ENCODE results near the gene FGF23. TPM values are rescaled to one million over a fixed set of nuclear protein-coding genes. Genes with fewer than 3 reads are reported as not detected.

FGF23 gene
- total and polyA plus RNA-seq, 2 donors (not counting 1 experiment from before 2014, with no cell fraction given), result not detected

DNA sequence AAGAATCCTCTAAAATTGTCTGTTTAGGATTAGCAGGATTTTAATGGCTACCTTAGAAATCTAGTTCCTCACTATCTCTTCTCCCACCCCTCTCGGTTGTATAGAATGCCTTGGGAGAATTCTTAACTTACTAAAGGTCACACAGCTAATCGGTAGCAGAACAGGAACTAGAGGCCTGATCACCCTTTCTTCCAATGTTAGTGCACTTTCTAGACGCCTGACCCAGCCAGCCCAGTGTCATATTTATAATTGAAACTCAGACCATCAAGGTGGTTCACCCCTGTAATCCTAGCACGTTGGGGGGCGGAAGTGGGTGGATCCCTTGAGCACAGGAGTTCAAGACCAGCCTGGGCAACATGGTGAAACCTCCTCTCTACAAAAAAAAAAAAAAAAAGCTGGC lies 56.8 kb downstream of the FGF23 start:
- Histone ChIP-seq H3K4me3 (replicated peaks in 1 of 4; ENCODE audit: control extremely low read depth in 1 of 4, insufficient read depth in 1 of 4, low read depth in 3 of 4, low read length in 4 of 4) (peak overlapping the region in 2 of 4 experiments; percentile 93 to 99), H3K27ac (ENCODE audit: insufficient read depth, low read length) (no peak overlapping the region), H3K27me3 (ENCODE audit: control insufficient read depth, insufficient read depth, low read length) (no peaks in the 10 kb centered on the region), H3K4me2 (ENCODE audit: extremely low read depth, insufficient read depth, low read length) (no peak overlapping the region), H3K9ac (ENCODE audit: insufficient read depth, low read length) (no peak overlapping the region), H3K9me3 (ENCODE audit: control insufficient read depth, insufficient read depth, low read depth, low read length) (no peaks in the 10 kb centered on the region), H2AFZ (ENCODE audit: low read length) (no peak overlapping the region), H3K36me3 (ENCODE audit: control insufficient read depth, insufficient read depth, low read length) (peaks cover 2% of the 10 kb centered on the region), H3K79me2 (ENCODE audit: control insufficient read depth, insufficient read depth, low read length) (peaks cover 27% of the 10 kb centered on the region), H4K20me1 (ENCODE audit: control insufficient read depth, extremely low read depth, insufficient read depth, low read length) (no peaks in the 10 kb centered on the region), H3K4me1 (ENCODE audit: control insufficient read depth, extremely low read depth, insufficient read depth, low read length) (no peaks in the 10 kb centered on the region)
- TF ChIP-seq EZH2 (IDR thresholded peaks at IDR 0.05; ENCODE audit: low read length, missing control alignments), result no peak
- no peak for TF ChIP-seq CTCF (conservative IDR thresholded peaks at IDR 0.05 in 1 of 2, IDR thresholded peaks at IDR 0.05 in 1 of 2; ENCODE audit: low read depth in 1 of 2, low read length in 2 of 2)
- no peak for DNase-seq (ENCODE audit: low read depth in 2 of 2)

DNA sequence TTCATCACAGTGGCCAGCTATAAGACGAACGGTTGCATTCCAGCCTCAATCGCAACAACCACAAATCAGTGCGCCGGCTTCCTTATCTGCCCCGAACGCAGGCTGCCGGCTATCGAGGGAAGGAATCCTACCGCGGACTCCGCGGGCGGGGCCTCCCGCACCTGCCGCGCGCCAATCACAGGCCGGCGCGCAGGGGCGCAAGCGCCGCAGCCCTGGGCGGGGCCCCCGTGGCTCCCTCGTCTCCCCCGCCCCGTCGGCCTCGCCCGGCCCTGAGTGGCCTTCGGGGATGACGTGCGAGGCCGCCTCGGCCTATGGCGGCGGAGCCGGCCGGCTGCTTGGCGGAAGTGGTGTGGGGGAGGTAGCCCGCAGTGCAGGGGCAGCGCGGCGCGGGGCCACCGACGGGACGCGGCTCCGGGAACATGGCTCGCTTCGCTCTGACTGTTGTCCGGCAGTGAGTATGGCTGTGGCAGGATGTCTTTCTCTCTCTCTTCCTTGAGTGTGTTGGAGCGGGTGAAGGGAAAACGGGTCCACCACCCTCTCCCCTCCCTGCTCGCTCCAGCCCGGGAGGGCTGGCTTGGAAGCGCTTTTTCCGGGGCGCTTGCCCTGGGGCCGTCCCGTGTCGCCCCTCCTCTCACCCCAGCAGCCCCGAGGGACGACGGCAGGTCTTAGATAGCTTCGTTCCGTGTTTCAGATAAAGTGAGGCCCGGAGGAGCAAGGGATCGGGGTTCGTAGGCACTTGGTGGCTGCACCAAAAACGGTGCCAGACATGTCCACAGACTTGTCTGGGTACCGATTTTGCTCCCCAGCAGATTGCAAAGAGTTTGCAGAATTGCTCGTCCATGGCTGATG lies 58.4 kb downstream of the FGF23 start, which contains the start of gene TIGAR:
TIGAR (plus strand) TSS at position 361 of the 849 bp plus-strand sequence; CDS start at position 420, 59 bp downstream.
- H3K4me3 ChIP-seq (replicated peaks in 1 of 4; ENCODE audit: control extremely low read depth in 1 of 4, insufficient read depth in 1 of 4, low read depth in 3 of 4, low read length in 4 of 4), result peak within 1 kb of the TSS; percentile 73 to 99 (median 94)
- peak within 1 kb of the TSS; percentile 100 for H2AFZ ChIP-seq (ENCODE audit: low read length)
- H4K20me1 ChIP-seq (ENCODE audit: control insufficient read depth, extremely low read depth, insufficient read depth, low read length), result no peaks in the 10 kb centered on the region
- no peaks in the 10 kb centered on the region for H3K27me3 ChIP-seq (ENCODE audit: control insufficient read depth, insufficient read depth, low read length)
- H3K4me2 ChIP-seq (ENCODE audit: extremely low read depth, insufficient read depth, low read length), result peak within 1 kb of the TSS; percentile 97
- H3K4me1 ChIP-seq (ENCODE audit: control insufficient read depth, extremely low read depth, insufficient read depth, low read length), result no peaks in the 10 kb centered on the region
- H3K79me2 ChIP-seq (ENCODE audit: control insufficient read depth, insufficient read depth, low read length), result peaks cover 23% of the 10 kb centered on the region
- H3K9me3 ChIP-seq (ENCODE audit: control insufficient read depth, insufficient read depth, low read depth, low read length), result no peaks in the 10 kb centered on the region
- H3K27ac ChIP-seq (ENCODE audit: insufficient read depth, low read length), result peak within 1 kb of the TSS; percentile 94
- TF ChIP-seq EZH2 (IDR thresholded peaks at IDR 0.05; ENCODE audit: low read length, missing control alignments) (no peak), CTCF (conservative IDR thresholded peaks at IDR 0.05 in 1 of 2, IDR thresholded peaks at IDR 0.05 in 1 of 2; ENCODE audit: low read depth in 1 of 2, low read length in 2 of 2) (no peak)
- peak; percentile 89 to 93 for DNase-seq (ENCODE audit: low read depth in 2 of 2)
- peaks cover 2% of the 10 kb centered on the region for H3K36me3 ChIP-seq (ENCODE audit: control insufficient read depth, insufficient read depth, low read length)
- peak within 1 kb of the TSS; percentile 91 for H3K9ac ChIP-seq (ENCODE audit: insufficient read depth, low read length)

DNA sequence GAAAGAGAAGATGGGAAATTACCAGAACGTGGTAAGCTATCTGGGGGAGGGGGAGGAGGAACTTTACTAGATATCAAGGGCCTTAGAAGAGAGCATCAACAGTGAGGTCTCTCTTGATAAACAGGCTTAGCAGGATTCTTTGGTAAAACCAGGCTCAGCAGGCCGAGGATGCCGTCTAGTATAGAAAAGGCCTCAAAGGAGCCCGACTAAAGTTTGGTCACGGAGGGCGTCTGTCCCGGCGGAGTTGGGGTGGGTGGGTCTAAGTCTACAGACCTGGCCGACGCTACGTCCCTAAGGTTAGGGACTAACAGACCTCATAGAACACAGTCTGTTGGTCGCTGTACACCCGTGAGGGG lies 59.0 kb downstream of the FGF23 start:
- Histone ChIP-seq H3K36me3 (ENCODE audit: control insufficient read depth, insufficient read depth, low read length) (peaks cover 2% of the 10 kb centered on the region), H4K20me1 (ENCODE audit: control insufficient read depth, extremely low read depth, insufficient read depth, low read length) (no peaks in the 10 kb centered on the region), H3K4me2 (ENCODE audit: extremely low read depth, insufficient read depth, low read length) (peak overlapping the region; percentile 97), H3K27ac (ENCODE audit: insufficient read depth, low read length) (peak overlapping the region; percentile 94), H2AFZ (ENCODE audit: low read length) (peak overlapping the region; percentile 100), H3K4me1 (ENCODE audit: control insufficient read depth, extremely low read depth, insufficient read depth, low read length) (no peaks in the 10 kb centered on the region), H3K79me2 (ENCODE audit: control insufficient read depth, insufficient read depth, low read length) (peaks cover 20% of the 10 kb centered on the region), H3K27me3 (ENCODE audit: control insufficient read depth, insufficient read depth, low read length) (no peaks in the 10 kb centered on the region), H3K9me3 (ENCODE audit: control insufficient read depth, insufficient read depth, low read depth, low read length) (no peaks in the 10 kb centered on the region), H3K4me3 (replicated peaks in 1 of 4; ENCODE audit: control extremely low read depth in 1 of 4, insufficient read depth in 1 of 4, low read depth in 3 of 4, low read length in 4 of 4) (peak overlapping the region; percentile 57 to 99 (median 77)), H3K9ac (ENCODE audit: insufficient read depth, low read length) (peak overlapping the region; percentile 70)
- DNase-seq (ENCODE audit: low read depth in 2 of 2), result no peak
- TF ChIP-seq CTCF (conservative IDR thresholded peaks at IDR 0.05 in 1 of 2, IDR thresholded peaks at IDR 0.05 in 1 of 2; ENCODE audit: low read depth in 1 of 2, low read length in 2 of 2) (no peak), EZH2 (IDR thresholded peaks at IDR 0.05; ENCODE audit: low read length, missing control alignments) (no peak)

Data from fibroblast of lung (primary cell).